GM21576 (cell line): ENCODE data around the gene PPM1D.
"Not testable (repeated sequence)": the region's sequence is repeated elsewhere in the genome, so short reads cannot be mapped to it uniquely, and the experiment has no call there.

ENCODE experiments used
- ATAC-seq: cut with Tn5 transposase; IDR thresholded peaks from one replicate; pipeline ENCODE4 v1.9.1; 2021; ENCODE audit warnings: mild to moderate bottlenecking, moderate library complexity; ENCODE audit not compliant: unreplicated experiment

Gene PPM1D

GRCh38 chr17:60599620-60600489 is at the start of gene PPM1D:
Gene PPM1D (plus strand): TSS chr17:60600193. CDS start chr17:60600415, 222 bp downstream.
- peak; percentile 83 for ATAC-seq

GRCh38 chr17:60552255-60552654 is 47.7 kb upstream of the PPM1D start:
- ATAC-seq, result not testable (repeated sequence)

- ATAC-seq, result no peak
Observed at GRCh38 chr17:60554377-60554788, 45.6 kb upstream of the PPM1D start.

GRCh38 chr17:60555786-60556185 is 44.2 kb upstream of the PPM1D start:
- no peak for ATAC-seq

GRCh38 chr17:60557805-60558204 is 42.2 kb upstream of the PPM1D start:
- no peak for ATAC-seq

- ATAC-seq, result no peak
Observed at GRCh38 chr17:60559659-60559994, 40.4 kb upstream of the PPM1D start.

GRCh38 chr17:60559995-60560859 is 39.8 kb upstream of the PPM1D start:
- no peak for ATAC-seq

- no peak for ATAC-seq
Observed at GRCh38 chr17:60560860-60561257, 39.1 kb upstream of the PPM1D start.

GRCh38 chr17:60562421-60562820 is 37.6 kb upstream of the PPM1D start:
- no peak for ATAC-seq

- ATAC-seq, result no peak
Observed at GRCh38 chr17:60563743-60564142, 36.2 kb upstream of the PPM1D start.

- ATAC-seq, result no peak
Observed at GRCh38 chr17:60565233-60565632, 34.8 kb upstream of the PPM1D start.

- no peak for ATAC-seq
Observed at GRCh38 chr17:60573236-60574051, 26.5 kb upstream of the PPM1D start.

- no peak for ATAC-seq
Observed at GRCh38 chr17:60577147-60577915, 22.7 kb upstream of the PPM1D start.

GRCh38 chr17:60579090-60579489 is 20.9 kb upstream of the PPM1D start:
- ATAC-seq, result no peak

- no peak for ATAC-seq
Observed at GRCh38 chr17:60579551-60579950, 20.4 kb upstream of the PPM1D start.

GRCh38 chr17:60583008-60583407 is 17.0 kb upstream of the PPM1D start:
- ATAC-seq, result no peak

GRCh38 chr17:60585887-60586286 is 14.1 kb upstream of the PPM1D start:
- no peak for ATAC-seq

- ATAC-seq, result no peak
Observed at GRCh38 chr17:60586288-60586974, 13.6 kb upstream of the PPM1D start.

GRCh38 chr17:60590070-60590469 is 9.9 kb upstream of the PPM1D start:
- no peak for ATAC-seq

GRCh38 chr17:60592750-60593149 is 7.2 kb upstream of the PPM1D start:
- no peak for ATAC-seq
